ENCODE measurements around the gene IL22RA1.

DNA sequence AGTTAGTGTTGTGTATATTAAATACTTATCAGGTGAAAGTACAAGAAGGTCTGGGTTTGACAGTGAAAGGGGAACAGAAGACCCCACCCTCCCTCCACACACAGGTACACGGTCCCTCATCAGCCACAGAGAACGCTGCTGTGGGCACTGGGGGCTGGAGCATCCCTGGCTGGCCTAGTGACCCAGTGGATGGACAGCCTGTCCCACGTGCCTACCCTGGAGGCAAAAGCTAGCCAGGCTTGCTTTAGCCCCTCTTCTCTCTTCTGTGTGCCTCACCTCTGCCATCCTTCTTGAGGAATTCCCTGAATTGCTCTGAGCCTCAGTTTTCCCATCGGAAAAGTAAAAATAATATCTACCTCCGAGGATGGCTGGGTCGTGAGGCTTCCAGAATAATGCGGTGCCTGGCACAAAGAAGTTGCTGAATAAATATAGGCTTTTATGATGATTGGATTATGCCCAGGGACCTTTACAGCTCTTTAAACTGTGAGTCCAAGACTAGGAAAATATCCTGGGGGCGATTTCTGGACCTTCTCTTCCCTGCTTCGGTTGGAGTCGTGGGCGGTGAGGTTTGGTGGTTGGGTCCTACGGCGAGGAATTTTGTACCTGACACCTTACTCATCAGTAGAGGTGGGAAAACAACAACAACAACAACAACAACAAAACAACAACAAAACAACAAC lies 43.2 kb upstream of the IL22RA1 start:
- TF ChIP-seq POLR2AphosphoS5 (IDR thresholded peaks at IDR 0.05; ENCODE audit: borderline replicate concordance, low read depth, low read length) = no peak
- no peak for TF ChIP-seq EZH2 (IDR thresholded peaks at IDR 0.05)

Data from SK-N-MC (cell line).